HepG2 (cell line): ENCODE measurements around the gene ANKRD39. TPM values are rescaled to one million over a fixed set of nuclear protein-coding genes. Genes with fewer than 3 reads are reported as not detected.

ENCODE experiments used
- CHCHD3 ChIP-seq: sonication (generic); formaldehyde crosslinking; IDR thresholded peaks from 2 replicates; pipeline ENCODE4 v1.8.0; 2022; ENCODE audit warnings: mild to moderate bottlenecking, missing genetic modification reagents, moderate library complexity
- EED ChIP-seq: sonication (generic); formaldehyde crosslinking; IDR thresholded peaks from 2 replicates; pipeline ENCODE4 v1.5.0; 2020; ENCODE audit warnings: mild to moderate bottlenecking, missing genetic modification reagents
- FOSL1 ChIP-seq: sonication (generic); formaldehyde crosslinking; IDR thresholded peaks from 2 replicates; pipeline ENCODE4 v1.9.0; 2021; ENCODE audit warnings: missing genetic modification reagents, borderline replicate concordance
- HNRNPLL ChIP-seq: fragments of 200-400 bp; formaldehyde crosslinking; IDR thresholded peaks from 2 replicates; pipeline ENCODE4 v1.6.1; 2017; ENCODE audit warnings: mild to moderate bottlenecking, low read depth, low read length; ENCODE audit not compliant: poor library complexity, severe bottlenecking
- ISX ChIP-seq: sonication (generic); formaldehyde crosslinking; conservative IDR thresholded peaks from 2 replicates; pipeline ENCODE4 v1.5.0; 2020; ENCODE audit warnings: missing genetic modification reagents
- LCORL ChIP-seq, 2 experiments: fragments of 450-650 bp in 1 of 2; sonication (generic) in 1 of 2; formaldehyde crosslinking in 1 of 2; IDR thresholded peaks; 2 replicates each; pipeline versions ENCODE4 v1.5.0 to v1.6.1; 2017 to 2020; ENCODE audit warnings: antibody characterized with exemption in 1 of 2, missing genetic modification reagents in 1 of 2
- MEIS2 ChIP-seq: sonication (generic); formaldehyde crosslinking; IDR thresholded peaks from 2 replicates; pipeline ENCODE4 v1.9.0; 2021; ENCODE audit warnings: mild to moderate bottlenecking, missing genetic modification reagents
- SAP130 ChIP-seq: IDR thresholded peaks from 2 replicates; pipeline ENCODE4 v1.6.1; 2016; ENCODE audit warnings: low read depth
- SNAI1 ChIP-seq: sonication (generic); formaldehyde crosslinking; IDR thresholded peaks from 2 replicates; pipeline ENCODE4 v1.5.0; 2020; ENCODE audit warnings: mild to moderate bottlenecking, missing genetic modification reagents, borderline replicate concordance
- TCF7 ChIP-seq: sonication (generic); IDR thresholded peaks from 2 replicates; pipeline ENCODE4 v1.6.1; 2016; ENCODE audit warnings: antibody characterized with exemption, low read depth
- ZC3H13 ChIP-seq: sonication (generic); formaldehyde crosslinking; IDR thresholded peaks from 2 replicates; pipeline ENCODE4 v1.8.1; 2023; ENCODE audit warnings: mild to moderate bottlenecking, missing genetic modification reagents, moderate library complexity
- ZFAT ChIP-seq: sonication (generic); formaldehyde crosslinking; conservative IDR thresholded peaks from 2 replicates; pipeline ENCODE4 v1.8.1; 2023; ENCODE audit warnings: missing genetic modification reagents, inconsistent platforms
- ZFP37 ChIP-seq: sonication (generic); formaldehyde crosslinking; IDR thresholded peaks from 2 replicates; pipeline ENCODE4 v1.4.0; 2020; ENCODE audit warnings: missing genetic modification reagents, borderline replicate concordance
- ZNF333 ChIP-seq: sonication (generic); formaldehyde crosslinking; IDR thresholded peaks from 2 replicates; pipeline ENCODE4 v1.4.0; 2020; ENCODE audit warnings: mild to moderate bottlenecking, missing genetic modification reagents, borderline replicate concordance
- ZNF343 ChIP-seq: sonication (generic); formaldehyde crosslinking; IDR thresholded peaks from 2 replicates; pipeline ENCODE4 v1.4.0; 2020; ENCODE audit warnings: mild to moderate bottlenecking, missing genetic modification reagents
- polyA plus RNA-seq, 8 experiments: library from polyadenylated mRNA; depleted of rRNA in 3 of 8; stranded (reverse) in 7 of 8; unstranded in 1 of 8; fragments of >200 nt; fragmentation: Illumina TruSeq in 4 of 8; extraction: Trizol in 4 of 8; gene quantifications; 2 replicates each; pipeline versions ENCODE4 v1.2.1 to v1.2.3, GENCODE V29; 2011 to 2016; ENCODE audit warnings: low read depth in 4 of 8, missing spikeins in 1 of 8, mixed read lengths in 1 of 8; ENCODE audit not compliant: insufficient read depth in 1 of 8
- total RNA-seq, 5 experiments: library from RNA; depleted of rRNA; stranded (reverse); fragments of >200 nt; fragmentation: Illumina TruSeq; extraction: Trizol; gene quantifications; 2 replicates each; pipeline ENCODE4 v1.2.3, GENCODE V29; 2016; ENCODE audit warnings: low read depth in 1 of 5
- TF ChIP-seq, protein P1 (sequence below): IDR thresholded peaks from 2 replicates; pipeline ENCODE4 v1.6.1; 2018; ENCODE audit warnings: missing genetic modification reagents, mild to moderate bottlenecking, missing compliant biosample characterization
- TF ChIP-seq, protein P2 (sequence below): IDR thresholded peaks from 2 replicates; pipeline ENCODE4 v1.6.1; 2016; ENCODE audit warnings: missing compliant biosample characterization, missing genetic modification reagents, borderline replicate concordance
- TF ChIP-seq, protein P3 (sequence below): sonication (generic); formaldehyde crosslinking; IDR thresholded peaks from 2 replicates; pipeline ENCODE4 v1.5.0; 2020; ENCODE audit warnings: mild to moderate bottlenecking, missing genetic modification reagents
- TF ChIP-seq, protein P4 (sequence below): sonication (generic); formaldehyde crosslinking; IDR thresholded peaks from 2 replicates; pipeline ENCODE4 v1.5.0; 2020; ENCODE audit warnings: mild to moderate bottlenecking, missing genetic modification reagents, borderline replicate concordance
- TF ChIP-seq, protein P5 (sequence below): IDR thresholded peaks from 2 replicates; pipeline ENCODE4 v1.6.1; 2016; ENCODE audit warnings: mild to moderate bottlenecking, missing biosample characterization, missing genetic modification reagents

Gene ANKRD39
- total and polyA plus RNA-seq, 2 of the 13 experiments (the other 11 are each of a cell fraction or from before 2014, with no cell fraction given): 23.2 to 24.8 TPM

DNA sequence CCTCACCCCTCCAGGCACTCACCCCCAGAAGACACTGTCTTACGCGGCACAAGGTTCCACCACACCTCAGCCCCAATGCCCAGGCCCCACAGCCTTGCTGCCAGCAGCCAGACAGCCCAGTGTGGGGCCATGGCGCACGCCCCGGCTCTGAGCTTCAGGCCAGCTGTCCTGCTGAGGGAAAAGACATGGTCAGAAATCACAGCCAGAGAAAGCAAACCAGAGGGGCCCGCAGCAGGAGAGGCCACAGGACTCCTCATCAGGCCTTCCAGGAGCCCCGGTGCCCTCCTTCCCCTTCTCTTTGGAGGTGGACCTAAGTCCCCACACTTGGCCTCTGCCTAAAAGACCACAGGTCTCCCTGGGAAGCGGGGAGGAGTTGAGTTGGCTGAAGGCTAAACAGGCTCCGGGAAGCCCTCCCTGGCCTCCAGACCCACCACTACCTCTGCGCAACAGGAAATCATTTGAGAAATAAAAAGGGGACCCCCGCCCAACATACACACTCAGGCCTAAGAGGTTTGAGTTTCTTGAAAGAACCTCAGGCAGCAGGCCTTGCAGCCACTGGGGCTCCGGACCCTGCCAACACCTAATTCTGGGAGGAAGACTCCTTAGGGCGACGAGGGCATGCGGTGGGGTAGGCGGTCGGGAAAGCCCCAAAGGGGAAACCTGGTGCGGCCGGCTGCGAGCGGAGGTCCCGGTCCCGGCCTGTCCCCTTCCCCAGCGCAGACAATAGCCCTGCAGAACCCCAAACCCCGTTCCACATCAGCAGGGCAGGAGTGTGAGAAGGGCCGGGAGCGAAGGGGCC is 10.1 kb upstream of the ANKRD39 start (continued):
- TF ChIP-seq, protein P1, sequence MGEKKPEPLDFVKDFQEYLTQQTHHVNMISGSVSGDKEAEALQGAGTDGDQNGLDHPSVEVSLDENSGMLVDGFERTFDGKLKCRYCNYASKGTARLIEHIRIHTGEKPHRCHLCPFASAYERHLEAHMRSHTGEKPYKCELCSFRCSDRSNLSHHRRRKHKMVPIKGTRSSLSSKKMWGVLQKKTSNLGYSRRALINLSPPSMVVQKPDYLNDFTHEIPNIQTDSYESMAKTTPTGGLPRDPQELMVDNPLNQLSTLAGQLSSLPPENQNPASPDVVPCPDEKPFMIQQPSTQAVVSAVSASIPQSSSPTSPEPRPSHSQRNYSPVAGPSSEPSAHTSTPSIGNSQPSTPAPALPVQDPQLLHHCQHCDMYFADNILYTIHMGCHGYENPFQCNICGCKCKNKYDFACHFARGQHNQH (CRISPR knock-in tag): no peak
- TF ChIP-seq SAP130 (CRISPR knock-in tag): no peak
- no peak for TF ChIP-seq ZC3H13 (CRISPR knock-in tag)
- no peak for TF ChIP-seq ISX (CRISPR knock-in tag)
- no peak for TF ChIP-seq ZFAT
- TF ChIP-seq, protein P2, sequence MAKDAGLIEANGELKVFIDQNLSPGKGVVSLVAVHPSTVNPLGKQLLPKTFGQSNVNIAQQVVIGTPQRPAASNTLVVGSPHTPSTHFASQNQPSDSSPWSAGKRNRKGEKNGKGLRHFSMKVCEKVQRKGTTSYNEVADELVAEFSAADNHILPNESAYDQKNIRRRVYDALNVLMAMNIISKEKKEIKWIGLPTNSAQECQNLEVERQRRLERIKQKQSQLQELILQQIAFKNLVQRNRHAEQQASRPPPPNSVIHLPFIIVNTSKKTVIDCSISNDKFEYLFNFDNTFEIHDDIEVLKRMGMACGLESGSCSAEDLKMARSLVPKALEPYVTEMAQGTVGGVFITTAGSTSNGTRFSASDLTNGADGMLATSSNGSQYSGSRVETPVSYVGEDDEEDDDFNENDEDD (CRISPR knock-in tag): peak; percentile 58; the same call in 1 of the 2 replicates
- 0 out of 2 replicates have a peak, but pooled peaks have one; percentile 37 for TF ChIP-seq CHCHD3 (CRISPR knock-in tag)
- TF ChIP-seq MEIS2 (CRISPR knock-in tag): no peak
- TF ChIP-seq, protein P3, sequence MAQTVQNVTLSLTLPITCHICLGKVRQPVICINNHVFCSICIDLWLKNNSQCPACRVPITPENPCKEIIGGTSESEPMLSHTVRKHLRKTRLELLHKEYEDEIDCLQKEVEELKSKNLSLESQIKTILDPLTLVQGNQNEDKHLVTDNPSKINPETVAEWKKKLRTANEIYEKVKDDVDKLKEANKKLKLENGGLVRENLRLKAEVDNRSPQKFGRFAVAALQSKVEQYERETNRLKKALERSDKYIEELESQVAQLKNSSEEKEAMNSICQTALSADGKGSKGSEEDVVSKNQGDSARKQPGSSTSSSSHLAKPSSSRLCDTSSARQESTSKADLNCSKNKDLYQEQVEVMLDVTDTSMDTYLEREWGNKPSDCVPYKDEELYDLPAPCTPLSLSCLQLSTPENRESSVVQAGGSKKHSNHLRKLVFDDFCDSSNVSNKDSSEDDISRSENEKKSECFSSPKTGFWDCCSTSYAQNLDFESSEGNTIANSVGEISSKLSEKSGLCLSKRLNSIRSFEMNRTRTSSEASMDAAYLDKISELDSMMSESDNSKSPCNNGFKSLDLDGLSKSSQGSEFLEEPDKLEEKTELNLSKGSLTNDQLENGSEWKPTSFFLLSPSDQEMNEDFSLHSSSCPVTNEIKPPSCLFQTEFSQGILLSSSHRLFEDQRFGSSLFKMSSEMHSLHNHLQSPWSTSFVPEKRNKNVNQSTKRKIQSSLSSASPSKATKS (CRISPR knock-in tag): no peak
- TF ChIP-seq EED (CRISPR knock-in tag): no peak
- TF ChIP-seq HNRNPLL: no peak
- TF ChIP-seq ZFP37 (CRISPR knock-in tag): peak; percentile 76; the same call in 1 of the 2 replicates
- TF ChIP-seq, protein P4, sequence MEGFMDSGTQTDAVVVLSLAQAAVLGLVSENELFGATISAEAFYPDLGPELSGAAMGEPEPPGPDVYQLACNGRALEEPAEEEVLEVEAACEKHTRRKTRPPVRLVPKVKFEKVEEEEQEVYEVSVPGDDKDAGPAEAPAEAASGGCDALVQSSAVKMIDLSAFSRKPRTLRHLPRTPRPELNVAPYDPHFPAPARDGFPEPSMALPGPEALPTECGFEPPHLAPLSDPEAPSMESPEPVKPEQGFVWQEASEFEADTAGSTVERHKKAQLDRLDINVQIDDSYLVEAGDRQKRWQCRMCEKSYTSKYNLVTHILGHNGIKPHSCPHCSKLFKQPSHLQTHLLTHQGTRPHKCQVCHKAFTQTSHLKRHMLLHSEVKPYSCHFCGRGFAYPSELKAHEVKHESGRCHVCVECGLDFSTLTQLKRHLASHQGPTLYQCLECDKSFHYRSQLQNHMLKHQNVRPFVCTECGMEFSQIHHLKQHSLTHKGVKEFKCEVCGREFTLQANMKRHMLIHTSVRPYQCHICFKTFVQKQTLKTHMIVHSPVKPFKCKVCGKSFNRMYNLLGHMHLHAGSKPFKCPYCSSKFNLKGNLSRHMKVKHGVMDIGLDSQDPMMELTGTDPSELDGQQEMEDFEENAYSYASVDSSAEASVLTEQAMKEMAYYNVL (CRISPR knock-in tag): peak; percentile 77
- TF ChIP-seq LCORL (IDR thresholded peaks at IDR 0.05): no peak
- no peak for TF ChIP-seq LCORL (CRISPR knock-in tag; IDR thresholded peaks at IDR 0.05)
- no peak for TF ChIP-seq ZNF333 (CRISPR knock-in tag)
- TF ChIP-seq, protein P5, sequence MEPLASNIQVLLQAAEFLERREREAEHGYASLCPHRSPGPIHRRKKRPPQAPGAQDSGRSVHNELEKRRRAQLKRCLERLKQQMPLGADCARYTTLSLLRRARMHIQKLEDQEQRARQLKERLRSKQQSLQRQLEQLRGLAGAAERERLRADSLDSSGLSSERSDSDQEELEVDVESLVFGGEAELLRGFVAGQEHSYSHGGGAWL (CRISPR knock-in tag): no peak
- no peak for TF ChIP-seq TCF7
- TF ChIP-seq FOSL1 (CRISPR knock-in tag): no peak
- TF ChIP-seq SNAI1 (CRISPR knock-in tag): peak; percentile 94
- 0 out of 2 replicates have a peak, but pooled peaks have one; percentile 40 for TF ChIP-seq ZNF343 (CRISPR knock-in tag)
